ENCODE results near the gene APOD.

Gene APOD

GRCh38 chr3:195544634-195545033 lies 39.1 kb downstream of the APOD start:
- no peak for TF ChIP-seq CTCF (conservative IDR thresholded peaks at IDR 0.05; ENCODE audit: low read length)
- no peak overlapping the region for H3K4me3 ChIP-seq (ENCODE audit: low read length)
- DNase-seq (ENCODE audit: low read depth) = no peak

GRCh38 chr3:195544230-195544536 lies 39.6 kb downstream of the APOD start:
- no peak for TF ChIP-seq CTCF (conservative IDR thresholded peaks at IDR 0.05; ENCODE audit: low read length)
- H3K4me3 ChIP-seq (ENCODE audit: low read length) = no peak overlapping the region

GRCh38 chr3:195543500-195544229 lies 40.1 kb downstream of the APOD start:
- DNase-seq (ENCODE audit: low read depth) = no peak
- peak overlapping the region; percentile 89 for H3K4me3 ChIP-seq (ENCODE audit: low read length)
- no peak for TF ChIP-seq CTCF (conservative IDR thresholded peaks at IDR 0.05; ENCODE audit: low read length)

More at GRCh38 chr3:195544230-195544536, 39.6 kb downstream of the APOD start:
- no peak for DNase-seq (ENCODE audit: low read depth)

- peak within 1 kb of the TSS; percentile 89 for H3K4me3 ChIP-seq (ENCODE audit: low read length)
- DNase-seq (ENCODE audit: low read depth) = peak; percentile 87
- TF ChIP-seq CTCF (conservative IDR thresholded peaks at IDR 0.05; ENCODE audit: low read length) = no peak
Observed at GRCh38 chr3:195542698-195543499, 40.8 kb downstream of the APOD start, which contains the start of gene PPP1R2. TSS of gene PPP1R2 (minus strand) at chr3:195543325. CDS start at chr3:195543025, 300 bp downstream.

GRCh38 chr3:195542316-195542697 lies 41.4 kb downstream of the APOD start:
- no peak for TF ChIP-seq CTCF (conservative IDR thresholded peaks at IDR 0.05; ENCODE audit: low read length)
- no peak for DNase-seq (ENCODE audit: low read depth)
- H3K4me3 ChIP-seq (ENCODE audit: low read length) = peak overlapping the region; percentile 89

GRCh38 chr3:195540511-195540910 lies 43.2 kb downstream of the APOD start:
- no peak for DNase-seq (ENCODE audit: low read depth)
- no peak overlapping the region for H3K4me3 ChIP-seq (ENCODE audit: low read length)

More at GRCh38 chr3:195540511-195540910, 43.2 kb downstream of the APOD start:
- no peak for TF ChIP-seq CTCF (conservative IDR thresholded peaks at IDR 0.05; ENCODE audit: low read length)
